ENCODE measurements around the gene PHLPP2.

Gene PHLPP2

DNA sequence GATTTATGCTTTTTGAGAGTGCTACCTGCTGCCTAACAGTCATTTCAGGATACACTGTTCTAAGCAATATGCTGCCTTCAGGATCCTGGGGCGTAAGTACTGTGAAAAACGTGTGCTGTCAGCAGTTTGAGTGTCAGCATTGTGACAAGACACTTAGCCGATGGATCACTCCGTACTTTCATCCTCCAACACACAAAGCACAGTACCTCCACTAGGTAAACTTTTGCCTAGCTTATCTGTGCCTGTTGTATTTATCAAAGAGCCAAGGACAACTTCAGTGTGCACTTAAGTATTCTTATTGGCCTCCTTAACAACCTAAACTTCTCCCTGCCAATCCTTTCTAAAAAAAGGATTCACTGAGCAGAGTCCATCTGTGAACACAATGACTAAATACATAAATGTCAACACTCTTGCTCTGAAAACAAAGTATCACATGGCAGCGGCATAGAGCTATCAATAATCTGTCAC lies 33.8 kb upstream of the PHLPP2 start:
- TF ChIP-seq CTCF (IDR thresholded peaks at IDR 0.05; ENCODE audit: low read depth, low read length): no peak
- DNase-seq (ENCODE audit: extremely low read depth, low read depth): no peak

DNA sequence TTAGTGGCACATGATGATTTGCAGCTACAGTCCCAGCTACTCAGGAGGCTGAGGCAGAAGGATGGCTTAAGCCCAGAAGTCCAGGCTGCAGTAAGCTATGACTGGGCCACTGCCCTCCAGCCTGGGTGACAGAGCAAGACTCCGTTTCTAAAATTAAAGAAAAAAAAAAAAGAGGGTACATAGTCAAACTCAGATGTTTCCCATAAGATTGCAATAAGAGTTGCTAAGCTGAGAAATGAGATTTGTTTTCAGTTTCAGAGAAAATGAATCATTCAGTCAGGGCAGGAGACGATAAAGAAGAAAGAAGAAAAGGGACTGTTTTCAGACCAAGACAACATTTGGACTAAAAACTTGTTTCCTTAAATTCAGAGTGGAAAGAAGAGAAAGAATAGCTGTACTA lies 30.2 kb upstream of the PHLPP2 start:
- DNase-seq (ENCODE audit: extremely low read depth, low read depth): no peak
- TF ChIP-seq CTCF (IDR thresholded peaks at IDR 0.05; ENCODE audit: low read depth, low read length): no peak

- DNase-seq (ENCODE audit: extremely low read depth, low read depth): no peak
- TF ChIP-seq CTCF (IDR thresholded peaks at IDR 0.05; ENCODE audit: low read depth, low read length): no peak
These were observed 29.6 kb upstream of the PHLPP2 start for GRCh38 chr16:71754108-71754507.

DNA sequence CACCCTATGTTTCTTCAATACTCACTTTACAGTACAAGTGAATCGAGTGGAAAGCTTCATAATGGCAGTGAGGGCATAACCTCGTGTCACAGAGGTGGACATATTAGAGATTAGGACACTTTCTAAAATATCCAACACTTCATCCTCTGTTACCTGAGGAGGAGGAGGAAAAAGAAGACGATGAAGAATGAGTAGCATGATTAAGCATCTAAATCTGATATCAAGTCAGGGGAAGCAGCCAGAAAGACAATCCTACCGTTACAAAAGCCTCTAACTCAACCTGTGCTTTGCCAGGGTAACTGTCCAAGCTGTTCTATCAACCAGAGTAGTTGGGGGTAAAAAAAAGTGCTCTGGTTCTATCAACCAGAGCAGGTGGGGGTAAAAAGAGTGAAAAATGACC lies 23.7 kb upstream of the PHLPP2 start:
- no peak for TF ChIP-seq CTCF (IDR thresholded peaks at IDR 0.05; ENCODE audit: low read depth, low read length)
- DNase-seq (ENCODE audit: extremely low read depth, low read depth): no peak

- no peak for DNase-seq (ENCODE audit: extremely low read depth, low read depth)
- peak; percentile 71 for TF ChIP-seq CTCF (IDR thresholded peaks at IDR 0.05; ENCODE audit: low read depth, low read length)
These were observed 22.0 kb upstream of the PHLPP2 start for GRCh38 chr16:71746442-71747046.

DNA sequence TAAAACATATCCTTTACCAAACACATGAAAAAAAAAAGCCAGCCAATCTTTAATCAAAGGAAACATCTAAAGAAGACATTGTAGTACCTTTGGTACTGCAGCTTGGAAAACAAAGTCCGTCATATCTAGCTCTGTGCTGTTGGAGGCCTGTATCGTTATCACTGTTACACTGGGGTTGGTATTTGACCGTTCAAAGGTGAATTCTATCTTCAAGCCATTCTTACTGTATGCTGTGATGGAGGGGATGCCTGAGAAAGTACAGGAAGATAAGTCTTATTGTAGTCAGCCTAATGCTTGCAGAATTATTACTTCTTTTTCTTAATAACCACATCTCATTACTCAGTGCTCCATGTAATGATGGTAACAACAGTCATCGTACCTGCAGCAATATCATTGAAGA lies 14.4 kb upstream of the PHLPP2 start:
- no peak for TF ChIP-seq CTCF (IDR thresholded peaks at IDR 0.05; ENCODE audit: low read depth, low read length)
- DNase-seq (ENCODE audit: extremely low read depth, low read depth): no peak

DNA sequence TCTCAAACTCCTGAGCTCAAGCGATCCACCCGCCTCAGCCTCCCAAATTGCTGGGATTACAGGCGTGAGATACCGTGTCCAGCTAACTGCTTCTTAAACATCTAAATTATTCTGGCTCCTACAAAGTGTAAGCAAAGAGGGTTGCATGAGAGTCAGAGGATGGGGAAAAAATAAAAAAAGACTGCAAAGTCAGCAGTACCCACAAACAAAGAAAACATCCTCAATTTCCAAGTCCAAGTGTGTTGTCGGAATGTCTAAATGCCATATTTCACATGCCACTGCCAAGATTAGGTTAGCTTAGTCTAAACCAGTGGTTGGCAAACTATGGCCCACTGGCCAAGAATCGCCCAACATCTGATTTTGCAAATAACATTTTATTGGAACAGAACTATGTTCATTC lies 13.0 kb upstream of the PHLPP2 start:
- no peak for TF ChIP-seq CTCF (IDR thresholded peaks at IDR 0.05; ENCODE audit: low read depth, low read length)
- no peak for DNase-seq (ENCODE audit: extremely low read depth, low read depth)
